ENCODE results near the gene SPACA9.
A peak's percentile ranks its signal among the peaks of the same experiment; 100 is the strongest.

SPACA9 gene

GRCh38 chr9:132894862-132895835, 16.5 kb downstream of the SPACA9 start:
- no peak for DNase-seq

- no peak for DNase-seq
Observed at GRCh38 chr9:132896264-132896663, 17.6 kb downstream of the SPACA9 start.

- no peak for DNase-seq
Observed at GRCh38 chr9:132896906-132897305, 18.2 kb downstream of the SPACA9 start.

GRCh38 chr9:132898051-132898450, 19.4 kb downstream of the SPACA9 start:
- no peak for DNase-seq

GRCh38 chr9:132901858-132902831, 23.4 kb downstream of the SPACA9 start:
- DNase-seq, result peak; percentile 10

- DNase-seq, result no peak
Observed at GRCh38 chr9:132903574-132904492, 25.1 kb downstream of the SPACA9 start.

GRCh38 chr9:132905726-132906125, 27.0 kb downstream of the SPACA9 start:
- DNase-seq, result no peak

- no peak for DNase-seq
Observed at GRCh38 chr9:132908635-132909034, 29.9 kb downstream of the SPACA9 start.

GRCh38 chr9:132909311-132909710, 30.6 kb downstream of the SPACA9 start:
- no peak for DNase-seq

- DNase-seq, result no peak
Observed at GRCh38 chr9:132910376-132910775, 31.7 kb downstream of the SPACA9 start.

- DNase-seq, result no peak
Observed at GRCh38 chr9:132912131-132912530, 33.4 kb downstream of the SPACA9 start.

GRCh38 chr9:132914924-132915323, 36.2 kb downstream of the SPACA9 start:
- no peak for DNase-seq

- DNase-seq, result no peak
Observed at GRCh38 chr9:132919614-132920268, 41.0 kb downstream of the SPACA9 start.

- no peak for DNase-seq
Observed at GRCh38 chr9:132923346-132923902, 44.7 kb downstream of the SPACA9 start.

GRCh38 chr9:132927704-132928103, 49.0 kb downstream of the SPACA9 start:
- DNase-seq, result no peak

- DNase-seq, result no peak
Observed at GRCh38 chr9:132931178-132931735, 52.6 kb downstream of the SPACA9 start.

GRCh38 chr9:132935026-132935425, 56.3 kb downstream of the SPACA9 start:
- no peak for DNase-seq

GRCh38 chr9:132937463-132937901, 58.8 kb downstream of the SPACA9 start:
- DNase-seq, result no peak

GRCh38 chr9:132939169-132939568, 60.5 kb downstream of the SPACA9 start:
- DNase-seq, result no peak
